Stimulated activated CD8-positive, alpha-beta memory T cell treated with anti-CD3 and anti-CD28 coated beads, Interleukin-12 subunit alpha, Interleukin-12 subunit beta, amount 100 ng/mL, for 4 hours (primary cell): ENCODE data around the gene ACTR8.

Experiments used
- DNase-seq: peaks from one replicate; pipeline ENCODE4 v3.0.0-alpha.2; 2020; ENCODE audit warnings: low read depth

ACTR8 gene

DNA sequence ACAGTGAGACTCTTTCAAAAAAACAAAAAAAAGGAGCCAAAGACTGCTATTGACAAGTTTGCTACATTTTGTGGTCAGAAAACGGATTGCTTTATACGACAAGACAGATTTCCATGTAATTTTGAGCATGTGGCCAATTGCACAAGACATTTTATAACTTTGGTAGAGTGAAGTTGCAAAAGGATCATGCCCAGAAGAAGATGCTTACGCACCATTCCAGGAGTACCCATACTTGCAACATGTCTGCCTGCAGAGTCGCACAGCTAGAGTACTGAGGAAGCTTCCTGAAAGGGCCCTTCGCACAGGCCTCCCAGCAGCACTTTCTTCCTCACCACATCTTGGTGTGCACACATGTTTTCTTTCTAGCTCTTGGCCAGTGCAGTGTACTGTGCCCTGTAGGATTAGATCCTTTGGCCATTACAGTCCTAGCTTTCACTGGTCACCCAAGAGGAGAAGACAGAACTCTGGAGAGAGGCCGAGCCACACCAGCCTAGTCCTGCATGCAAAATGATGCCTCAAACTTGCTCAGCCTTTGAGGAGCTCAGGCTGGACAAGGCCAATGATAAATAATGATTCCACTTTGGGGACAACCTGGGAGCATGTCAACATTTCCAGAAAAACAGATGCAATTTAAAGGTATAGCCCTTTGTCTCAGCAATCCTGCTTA, 47.4 kb downstream of the ACTR8 start:
- no peak for DNase-seq

DNA sequence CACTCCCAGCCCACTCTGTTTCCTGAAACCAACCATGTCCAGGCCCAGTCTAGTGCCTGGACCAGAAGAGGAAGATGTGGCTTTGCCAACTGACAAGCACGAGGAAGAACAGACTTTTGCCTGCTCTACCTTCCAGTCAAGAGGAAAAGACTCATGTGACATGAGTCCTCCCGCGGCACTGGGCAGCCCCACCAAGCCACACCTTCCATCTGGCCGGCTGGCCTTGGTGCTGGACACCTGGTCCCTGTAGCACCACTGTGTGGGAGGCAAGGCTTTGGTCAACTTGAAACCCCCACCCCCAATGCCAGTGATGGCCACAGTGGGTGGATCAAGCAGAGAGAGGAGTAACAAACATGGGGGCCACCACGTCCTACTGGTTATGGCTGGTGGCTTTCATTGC, 48.3 kb downstream of the ACTR8 start:
- no peak for DNase-seq

DNA sequence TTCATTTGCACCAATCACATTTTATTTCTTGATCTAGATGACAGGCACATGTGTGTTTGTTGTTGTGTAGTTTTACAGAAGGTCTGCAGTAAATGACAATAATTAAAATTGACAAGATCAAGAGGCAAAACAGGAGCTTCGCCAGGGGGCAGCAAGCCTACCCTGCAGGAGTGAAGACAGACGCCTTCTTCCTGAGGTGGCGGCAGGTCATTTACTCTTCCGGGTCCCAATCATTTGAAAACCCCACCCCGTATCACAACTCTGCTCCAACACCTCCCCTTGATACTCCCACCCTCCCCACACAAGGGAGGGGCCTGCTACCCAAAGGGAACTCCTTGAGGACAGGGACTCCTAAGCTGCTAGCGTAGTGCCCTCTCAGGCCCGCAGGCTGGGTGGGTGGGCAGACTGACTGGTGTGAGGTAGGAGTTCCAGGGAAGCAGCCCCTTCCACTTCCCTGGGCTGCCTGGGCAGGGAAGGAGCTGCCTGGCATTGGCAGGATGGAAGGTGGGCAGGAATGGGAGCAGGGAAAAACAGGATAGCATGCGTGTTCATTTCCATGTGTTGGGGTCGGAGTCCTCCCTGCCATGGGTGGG, 48.8 kb downstream of the ACTR8 start:
- no peak for DNase-seq

DNA sequence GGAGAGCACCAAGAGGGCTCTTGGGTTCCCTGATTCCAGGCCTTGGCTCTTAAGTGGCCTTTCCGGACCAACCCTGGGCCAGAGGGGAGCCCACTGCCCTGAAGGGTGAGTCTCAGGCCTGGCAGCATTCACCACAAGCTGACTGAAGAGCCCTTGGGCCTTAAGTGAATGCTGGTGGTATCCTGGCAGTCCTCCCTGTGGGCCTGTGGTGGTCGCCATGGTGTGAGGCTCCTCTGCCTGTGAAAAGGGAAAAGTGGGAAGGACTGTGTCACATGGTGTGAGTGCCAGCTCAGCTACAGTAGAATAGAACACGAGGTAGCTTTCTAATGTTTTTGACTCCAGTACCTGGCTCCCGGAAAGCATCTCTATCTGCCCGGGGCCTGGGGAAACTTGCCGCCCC, 51.0 kb downstream of the ACTR8 start:
- DNase-seq: no peak

GRCh38 chr3:53829605-53830004, 52.3 kb downstream of the ACTR8 start:
- DNase-seq: no peak

- no peak for DNase-seq
These were observed 53.4 kb downstream of the ACTR8 start for GRCh38 chr3:53828581-53828980.

DNA sequence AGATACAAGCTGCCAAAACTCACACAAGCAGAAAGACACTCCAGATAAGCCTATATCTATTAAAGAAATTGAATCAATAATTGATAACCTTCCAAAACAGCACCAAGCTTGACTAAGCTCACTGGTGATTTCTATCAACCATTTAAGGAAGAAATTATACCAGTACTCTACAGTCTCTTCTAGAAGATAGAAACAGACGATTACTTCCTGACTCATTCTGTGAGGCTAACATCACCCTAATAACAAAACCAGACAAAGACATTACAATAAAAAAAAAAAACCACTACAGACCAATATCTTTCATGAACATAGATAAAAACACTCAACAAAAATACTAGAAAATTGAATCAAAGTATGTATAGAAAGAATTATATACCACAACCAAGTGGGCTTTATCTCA, 55.9 kb downstream of the ACTR8 start:
- no peak for DNase-seq

DNA sequence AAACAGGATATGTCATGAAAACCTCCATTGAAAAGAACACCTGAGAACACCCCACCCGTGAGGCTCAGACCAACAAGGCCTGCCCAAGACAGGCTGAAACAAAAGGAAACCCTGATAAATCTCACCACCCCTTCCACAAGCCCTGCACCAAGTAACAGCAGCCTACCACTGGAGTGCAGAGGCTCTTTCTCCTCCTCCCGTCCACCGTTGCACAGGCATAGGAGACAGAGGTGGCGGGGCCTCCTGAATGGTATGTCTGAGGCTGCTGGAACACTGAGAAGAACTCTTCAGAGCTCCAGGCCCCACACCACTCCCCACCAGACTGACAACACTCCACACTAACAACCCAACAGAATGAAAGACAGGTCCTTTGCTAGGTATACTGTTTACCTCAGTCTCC, 57.2 kb downstream of the ACTR8 start:
- no peak for DNase-seq

DNA sequence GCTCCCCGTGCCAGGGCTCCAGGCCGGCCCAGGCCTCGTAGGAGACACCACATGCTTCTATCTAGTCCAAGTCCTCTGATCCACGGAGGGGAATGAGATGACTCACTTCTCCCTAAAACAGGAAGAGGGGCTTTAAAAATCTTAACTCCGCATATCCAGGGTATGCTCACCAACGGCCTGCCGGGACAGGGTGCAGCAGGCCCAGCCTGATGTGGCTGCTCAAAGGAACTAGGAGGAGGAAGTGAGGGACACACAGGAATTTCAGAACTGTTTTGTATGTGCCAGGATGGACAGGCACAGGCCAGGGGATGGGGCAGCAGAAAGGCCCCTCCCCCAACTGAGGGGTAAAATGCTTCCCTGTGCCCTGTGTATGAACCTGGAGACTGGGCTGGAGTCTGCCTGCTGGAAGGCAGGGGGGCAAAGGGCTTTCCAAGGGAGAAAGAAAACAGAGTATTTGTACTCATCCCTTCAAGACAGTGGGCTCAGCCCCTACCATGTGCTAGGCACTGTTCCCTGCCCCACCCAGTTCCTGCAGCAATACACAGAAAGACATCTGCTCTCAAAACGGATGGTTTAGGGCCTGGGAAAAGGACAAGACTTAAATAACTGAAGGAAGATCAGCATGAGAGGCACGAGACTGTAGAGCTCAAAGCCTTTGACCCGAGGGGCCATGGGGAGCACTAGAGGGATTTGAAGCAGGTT, 57.8 kb downstream of the ACTR8 start:
- no peak for DNase-seq

DNA sequence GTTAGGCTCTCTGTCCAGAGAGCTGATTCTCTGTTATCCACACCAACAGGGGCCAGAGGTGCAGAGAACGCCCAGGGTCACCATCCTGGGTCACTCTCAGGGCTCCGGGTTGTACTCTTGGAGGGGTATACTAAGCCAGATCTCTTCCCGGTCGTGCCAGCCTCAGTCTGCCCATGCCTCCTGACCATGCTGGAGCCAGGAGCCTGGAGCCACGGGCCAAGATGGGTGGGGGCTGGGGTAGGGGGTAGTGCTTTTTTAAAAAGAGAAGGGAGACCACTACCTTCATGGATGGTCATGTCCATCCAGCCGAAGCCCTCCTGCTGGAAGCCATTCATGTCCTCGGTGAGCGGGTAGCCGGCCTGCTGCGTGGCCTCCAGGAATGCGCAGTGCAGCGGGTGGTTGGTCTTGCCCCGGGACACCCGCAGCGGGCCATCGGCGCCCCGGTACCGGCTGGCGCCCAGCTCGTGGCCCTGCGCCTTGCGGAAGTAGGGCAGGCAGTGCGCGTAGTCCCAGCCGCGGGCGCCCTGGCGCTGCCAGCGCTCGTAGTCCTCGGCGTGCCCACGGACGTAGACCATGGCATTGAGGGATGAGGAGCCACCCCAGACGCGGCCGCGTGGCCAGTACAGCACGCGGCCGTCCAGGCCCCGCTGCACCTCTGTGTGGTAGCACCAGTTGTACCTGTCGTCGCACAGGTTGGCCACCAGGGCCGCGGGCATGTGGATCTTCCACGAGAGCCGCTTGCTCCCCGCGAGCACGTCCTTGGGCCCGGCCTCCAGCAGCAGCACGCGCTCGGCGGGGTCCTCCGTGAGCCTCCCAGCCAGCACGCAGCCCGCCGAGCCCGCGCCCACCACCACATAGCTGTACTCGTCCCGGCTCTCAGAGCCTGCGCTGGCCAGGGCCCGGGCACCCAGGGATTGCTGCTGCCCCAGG, 58.7 kb downstream of the ACTR8 start:
- DNase-seq: no peak

GRCh38 chr3:53822331-53822741, 59.6 kb downstream of the ACTR8 start:
- DNase-seq: no peak

DNA sequence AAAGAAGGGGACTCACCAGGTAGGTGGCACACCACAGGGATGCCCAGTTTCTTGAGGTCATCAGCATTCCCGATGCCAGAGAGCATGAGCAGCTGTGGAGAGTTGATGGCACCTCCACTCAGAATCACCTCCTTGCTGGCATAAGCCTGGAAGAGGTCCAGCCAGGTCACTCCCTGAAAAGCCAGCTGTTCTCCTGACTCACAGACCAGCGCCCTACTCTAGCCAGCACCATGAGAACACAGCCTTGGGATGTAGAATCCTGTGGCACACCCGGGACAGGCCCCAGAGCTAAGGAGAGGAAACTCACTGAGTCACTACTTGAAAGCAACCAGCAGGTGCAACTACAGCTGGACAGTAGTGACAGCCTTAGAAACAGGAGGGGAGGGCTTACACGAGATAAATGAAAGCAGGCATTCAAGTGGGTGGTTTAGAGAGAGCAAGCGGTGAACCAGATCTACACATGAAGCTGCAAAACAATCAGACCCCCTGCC, 60.3 kb downstream of the ACTR8 start:
- DNase-seq: no peak

DNA sequence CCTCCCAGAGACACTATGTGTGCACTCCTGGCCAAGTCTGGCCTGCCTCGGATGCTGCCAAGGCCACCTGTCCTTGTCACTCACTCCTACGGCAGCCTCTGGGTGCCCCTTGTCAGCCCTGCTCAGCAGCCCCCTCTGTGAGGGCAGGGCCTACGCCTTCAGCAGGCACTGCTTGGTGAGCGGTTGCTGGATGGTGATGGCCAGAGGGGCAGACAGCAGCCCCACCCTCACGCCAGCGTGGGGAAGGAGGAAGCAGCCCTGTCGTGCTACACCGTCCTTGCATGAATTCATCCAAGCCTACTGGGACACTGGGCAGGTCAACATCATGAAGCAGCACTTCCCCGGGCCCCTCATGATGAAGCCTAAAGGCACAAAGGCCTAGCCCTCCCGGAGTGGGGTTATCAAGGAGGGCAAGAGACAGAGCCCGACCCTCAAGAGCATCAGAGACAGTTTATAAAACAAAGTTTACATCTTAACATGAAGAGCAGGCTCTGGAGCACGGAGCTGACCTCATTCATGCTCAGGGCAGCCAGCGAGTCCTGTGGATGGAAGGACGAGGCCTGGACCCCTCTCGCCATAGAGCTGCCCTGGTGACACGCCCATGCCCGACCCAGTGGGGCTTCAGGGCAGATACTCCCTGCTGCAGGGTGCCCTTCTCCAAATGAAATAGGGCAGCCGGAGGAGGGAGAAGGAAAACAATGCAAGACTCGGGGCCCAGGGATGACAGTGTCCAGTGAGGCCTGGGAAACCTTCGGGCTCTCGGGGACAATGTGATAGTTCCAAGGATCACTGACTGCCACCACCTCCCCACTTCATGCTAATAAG, 61.0 kb downstream of the ACTR8 start:
- DNase-seq: no peak

- no peak for DNase-seq
These were observed 61.9 kb downstream of the ACTR8 start for GRCh38 chr3:53820084-53820483.

GRCh38 chr3:53819163-53819868, 62.6 kb downstream of the ACTR8 start:
- DNase-seq: no peak

- DNase-seq: no peak
These were observed 63.5 kb downstream of the ACTR8 start for GRCh38 chr3:53818221-53819162.

- no peak for DNase-seq
These were observed 64.1 kb downstream of the ACTR8 start for GRCh38 chr3:53817809-53818208.

GRCh38 chr3:53817211-53817610, 64.7 kb downstream of the ACTR8 start:
- no peak for DNase-seq
